Endothelial cell of umbilical vein (primary cell): ENCODE results near the gene SPIB. TPM values are rescaled to one million over a fixed set of nuclear protein-coding genes. Genes with fewer than 3 reads are reported as not detected.
"Not testable (repeated sequence)": the region's sequence is repeated elsewhere in the genome, so short reads cannot be mapped to it uniquely, and the experiment has no call there.

Source experiments
- BruUV-seq: library from RNA; stranded (reverse); fragments of 400-500 nt; replicated peaks from 2 replicates; lab custom pipeline; 2021; lab: Mats Ljungman, UMichigan
- CTCF ChIA-PET: fragments of 300-600, 350-600 bp; sonication (Branson Sonifier 250); formaldehyde crosslinking; loops from one replicate; lab custom pipeline; 2021; ENCODE audit warnings: antibody characterized with exemption, inconsistent platforms; lab: Charles Lee
- POLR2A ChIA-PET: fragments of 300-600, 350-600 bp; sonication (Branson Sonifier 250); formaldehyde crosslinking; loops from one replicate; lab custom pipeline; 2021; ENCODE audit warnings: antibody characterized with exemption, inconsistent platforms; lab: Charles Lee
- DNase-seq: peaks from one replicate; pipeline ENCODE4 v3.0.0-alpha.2; 2011; ENCODE audit warnings: low read depth, low spot score
- FAIRE-seq: peaks from 2 replicates; lab custom pipeline; 2011; peaks lifted over from hg19 to GRCh38; lab: Jason Lieb, UNC
- H2AFZ ChIP-seq: 2 replicates; pipeline ENCODE4 v1.6.0; 2012; ENCODE audit warnings: low read depth, low read length, control low read depth, inconsistent platforms
- H3K27ac ChIP-seq: 2 replicates; pipeline ENCODE4 v1.5.1; 2011; ENCODE audit warnings: low read depth, mild to moderate bottlenecking, control low read depth, low read length, moderate library complexity; ENCODE audit not compliant: insufficient read depth
- H3K27me3 ChIP-seq, 2 experiments: 2 replicates each; pipeline versions ENCODE4 v1.6.0 to v1.6.1; 2011; ENCODE audit warnings: low read length in 2 of 2, mixed read lengths in 1 of 2; ENCODE audit not compliant: control insufficient read depth in 2 of 2, insufficient read depth in 2 of 2
- H3K36me3 ChIP-seq, 2 experiments: 2 replicates in 1 of 2; 3 replicates in 1 of 2; pipeline ENCODE4 v1.5.1; 2011; ENCODE audit warnings: low read length in 2 of 2, mild to moderate bottlenecking in 1 of 2, moderate library complexity in 1 of 2; ENCODE audit not compliant: control insufficient read depth in 2 of 2, insufficient read depth in 2 of 2; ENCODE audit errors: extremely low read depth in 1 of 2
- H3K4me1 ChIP-seq: 3 replicates; pipeline ENCODE4 v1.5.1; 2011; ENCODE audit warnings: mild to moderate bottlenecking, low read length; ENCODE audit not compliant: control insufficient read depth, insufficient read depth; ENCODE audit errors: extremely low read depth
- H3K4me2 ChIP-seq: 2 replicates; pipeline ENCODE4 v1.6.1; 2011; ENCODE audit warnings: low read length, control low read depth, mixed read lengths; ENCODE audit not compliant: insufficient read depth
- H3K4me3 ChIP-seq, 3 experiments: fragments of 200-600 bp in 1 of 3; sonication (generic), shearing (Covaris generic) in 1 of 3; replicated peaks in 1 of 3; 2 replicates each; pipeline ENCODE4 v1.5.1; 2011 to 2016; ENCODE audit warnings: control low read depth in 3 of 3, low read length in 3 of 3, mild to moderate bottlenecking in 2 of 3, inconsistent platforms in 1 of 3, low read depth in 1 of 3, moderate library complexity in 1 of 3; ENCODE audit not compliant: insufficient read depth in 1 of 3
- H3K79me2 ChIP-seq: 2 replicates; pipeline ENCODE4 v1.6.0; 2012; ENCODE audit warnings: low read length, inconsistent platforms; ENCODE audit not compliant: control insufficient read depth, insufficient read depth
- H3K9ac ChIP-seq: replicated peaks from 2 replicates; pipeline ENCODE3; 2011; ENCODE audit warnings: low read length, control low read depth; ENCODE audit not compliant: insufficient read depth; ENCODE audit errors: extremely low read depth
- H3K9me1 ChIP-seq: replicated peaks from 3 replicates; pipeline ENCODE4 v1.6.0; 2011; ENCODE audit warnings: mild to moderate bottlenecking, low read length; ENCODE audit not compliant: control insufficient read depth, insufficient read depth; ENCODE audit errors: extremely low read depth
- H3K9me3 ChIP-seq: replicated peaks from 2 replicates; pipeline ENCODE4 v1.5.1; 2012; ENCODE audit warnings: low read length, inconsistent platforms; ENCODE audit not compliant: control insufficient read depth, insufficient read depth
- H4K20me1 ChIP-seq: replicated peaks from 2 replicates; pipeline ENCODE3; 2011; ENCODE audit warnings: mild to moderate bottlenecking, low read length; ENCODE audit not compliant: control insufficient read depth, insufficient read depth; ENCODE audit errors: extremely low read depth
- FOS ChIP-seq: IDR thresholded peaks from 2 replicates; pipeline ENCODE4 v1.6.1; 2011; ENCODE audit warnings: mild to moderate bottlenecking, low read length, moderate library complexity, borderline replicate concordance; ENCODE audit not compliant: insufficient read depth
- dilution Hi-C: fragments of 300-500 bp; cut with MboI; formaldehyde crosslinking; loops from one replicate; pipeline ENCODE4 v1.15.0; 2019; ENCODE audit warnings: low sequenced_read_pairs; ENCODE audit not compliant: extremely low pct_ligation_motif_present
- intact Hi-C: fragments of 100-400 bp; cut with micrococcal nuclease; formaldehyde crosslinking; loops from one replicate; pipeline ENCODE4 v1.10.0; 2022
- polyA plus RNA-seq, 4 experiments: library from polyadenylated mRNA; depleted of rRNA in 3 of 4; stranded (reverse) in 3 of 4; unstranded in 1 of 4; fragments of >200 nt; gene quantifications; 2 replicates each; pipeline versions ENCODE4 v1.2.1 to v1.2.3, GENCODE V29; 2011 to 2012; ENCODE audit warnings: missing spikeins in 1 of 4
- total RNA-seq: library from RNA; stranded (reverse); gene quantifications from 2 replicates; pipeline ENCODE4 v1.2.3, GENCODE V29; 2021

SPIB gene
- total and polyA plus RNA-seq, 2 donors (not counting 3 experiments of a cell fraction or from before 2014, with no cell fraction given) = not detected

DNA sequence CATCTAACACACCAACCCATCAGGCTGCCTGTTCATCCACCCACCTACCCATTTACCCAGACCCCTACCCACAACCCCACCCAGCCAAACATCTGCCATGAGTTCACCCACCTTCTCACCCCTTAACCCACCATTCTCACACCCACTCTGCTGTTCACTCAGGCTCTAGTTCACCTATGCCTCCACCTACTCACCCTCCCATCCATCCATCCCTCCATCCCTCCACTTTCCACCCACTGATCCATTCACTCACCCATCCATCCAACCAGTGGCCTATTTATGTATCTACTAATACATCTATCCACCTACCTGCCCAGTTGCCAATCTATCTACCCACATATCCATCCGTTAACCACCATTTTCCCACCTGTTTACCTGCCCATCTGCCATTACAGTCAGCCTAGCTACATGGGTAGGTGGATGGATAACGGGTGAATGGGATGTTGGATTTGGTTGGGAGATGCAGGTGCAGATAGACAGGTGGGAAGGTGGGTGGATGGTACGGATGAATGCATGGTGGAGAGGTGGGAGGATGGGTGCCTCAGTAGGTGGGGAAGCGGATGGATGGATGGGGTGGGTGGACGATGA lies 19.2 kb downstream of the SPIB start:
- TF ChIP-seq FOS = no peak
- ChIA-PET POLR2A (no interaction called here), CTCF (interaction anchor here (0.9 to 1.2 kb wide), 2 partner anchors 12 to 69 kb away, joined by 3 to 4 read pairs; no protein-coding TSS in a partner anchor)
- H3K79me2 ChIP-seq = no peaks in the 10 kb centered on the region
- H3K36me3 ChIP-seq = no peaks in the 10 kb centered on the region
- dilution Hi-C loops (no loop called here), intact Hi-C loops (no loop called here)
- no peak overlapping the region for H3K4me3 ChIP-seq
- no peaks in the 10 kb centered on the region for H3K9me1 ChIP-seq
- H3K9me3 ChIP-seq = no peaks in the 10 kb centered on the region
- H2AFZ ChIP-seq = no peak overlapping the region
- H4K20me1 ChIP-seq = no peaks in the 10 kb centered on the region
- no TSS peak for BruUV-seq
- H3K9ac ChIP-seq = no peak overlapping the region
- no peak for DNase-seq
- H3K4me2 ChIP-seq = no peak overlapping the region
- H3K27me3 ChIP-seq = peaks cover 0 to 1% of the 10 kb centered on the region in 2 experiments
- H3K4me1 ChIP-seq = no peaks in the 10 kb centered on the region
- no peak for FAIRE-seq
- no peak overlapping the region for H3K27ac ChIP-seq

DNA sequence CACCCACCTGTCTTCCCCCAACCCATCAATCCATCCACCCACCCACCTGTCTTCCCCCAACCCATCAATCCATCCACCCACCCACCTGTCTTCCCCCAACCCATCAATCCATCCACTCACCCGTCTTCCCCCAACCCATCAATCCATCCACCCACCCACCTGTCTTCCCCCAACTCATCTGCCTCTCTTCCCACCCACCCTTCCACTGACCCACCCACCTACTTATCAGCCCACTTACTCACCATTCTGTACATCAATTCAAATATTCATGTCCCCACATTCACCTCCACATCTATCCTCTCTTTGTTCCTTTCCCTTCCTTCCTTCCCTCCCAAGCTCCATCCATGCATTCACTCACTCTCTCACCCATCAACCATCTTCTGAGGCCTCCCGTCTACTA lies 20.4 kb downstream of the SPIB start:
- H3K4me1 ChIP-seq, H3K9me3 ChIP-seq, H2AFZ ChIP-seq, H3K27me3 ChIP-seq, H3K9ac ChIP-seq, H3K4me2 ChIP-seq, H3K4me3 ChIP-seq, dilution Hi-C loops, H3K79me2 ChIP-seq, H3K9me1 ChIP-seq, DNase-seq, H3K36me3 ChIP-seq, H3K27ac ChIP-seq, POLR2A ChIA-PET, H4K20me1 ChIP-seq, CTCF ChIA-PET, BruUV-seq, intact Hi-C loops, FAIRE-seq: not testable (repeated sequence)
